ENCODE data around the gene TSEN34.
"Not testable (repeated sequence)": the region's sequence is repeated elsewhere in the genome, so short reads cannot be mapped to it uniquely, and the experiment has no call there.

The TSEN34 gene

DNA sequence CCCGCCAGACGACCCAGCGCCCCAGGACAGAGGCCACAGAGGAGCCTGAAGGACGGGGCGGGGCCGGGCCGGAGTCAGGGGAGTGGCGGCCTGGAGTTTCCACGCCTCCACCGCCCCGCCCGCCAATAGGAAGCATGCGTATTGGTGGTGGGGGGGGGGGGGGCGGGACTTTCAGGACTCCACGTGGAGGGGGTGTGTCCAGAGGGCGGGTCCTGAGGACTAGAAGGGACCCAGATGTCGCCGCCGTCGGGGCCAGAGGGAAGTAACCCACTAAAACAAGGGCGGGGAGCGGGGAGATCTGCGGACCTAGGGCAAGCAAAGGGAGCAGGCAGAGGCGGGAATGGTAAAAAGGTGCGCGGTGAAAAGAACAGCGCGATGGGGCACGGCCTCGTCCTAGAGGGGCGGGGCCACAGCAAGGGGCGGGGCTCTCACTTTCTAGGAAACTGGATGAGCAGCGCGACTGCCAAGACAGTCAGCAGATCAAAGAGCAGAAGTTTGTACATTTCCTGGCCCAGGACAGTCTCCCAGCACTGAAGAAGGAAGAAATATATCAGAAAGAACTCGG, 28.8 kb upstream of the TSEN34 start:
- peak; percentile 82 for DNase-seq

DNA sequence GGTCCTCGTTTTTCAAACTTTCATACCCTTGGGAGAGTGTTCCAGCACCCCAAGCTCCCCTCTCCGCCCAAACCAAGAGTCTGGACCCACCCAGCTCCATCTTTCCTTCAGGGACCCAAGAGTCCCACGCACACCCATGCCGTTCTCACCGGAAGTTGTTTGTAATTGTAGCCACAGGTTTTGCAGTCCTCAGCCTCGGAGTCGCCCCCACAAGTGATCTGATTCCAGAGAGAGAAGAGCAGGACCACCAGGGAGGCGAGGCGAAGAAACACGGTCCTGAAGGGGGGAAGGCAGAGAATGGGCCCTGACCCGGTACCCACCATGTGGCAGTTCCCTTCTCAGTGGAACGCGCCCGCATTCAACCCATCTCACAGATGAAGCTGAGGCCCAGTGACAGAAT, 28.2 kb upstream of the TSEN34 start:
- DNase-seq = no peak

DNA sequence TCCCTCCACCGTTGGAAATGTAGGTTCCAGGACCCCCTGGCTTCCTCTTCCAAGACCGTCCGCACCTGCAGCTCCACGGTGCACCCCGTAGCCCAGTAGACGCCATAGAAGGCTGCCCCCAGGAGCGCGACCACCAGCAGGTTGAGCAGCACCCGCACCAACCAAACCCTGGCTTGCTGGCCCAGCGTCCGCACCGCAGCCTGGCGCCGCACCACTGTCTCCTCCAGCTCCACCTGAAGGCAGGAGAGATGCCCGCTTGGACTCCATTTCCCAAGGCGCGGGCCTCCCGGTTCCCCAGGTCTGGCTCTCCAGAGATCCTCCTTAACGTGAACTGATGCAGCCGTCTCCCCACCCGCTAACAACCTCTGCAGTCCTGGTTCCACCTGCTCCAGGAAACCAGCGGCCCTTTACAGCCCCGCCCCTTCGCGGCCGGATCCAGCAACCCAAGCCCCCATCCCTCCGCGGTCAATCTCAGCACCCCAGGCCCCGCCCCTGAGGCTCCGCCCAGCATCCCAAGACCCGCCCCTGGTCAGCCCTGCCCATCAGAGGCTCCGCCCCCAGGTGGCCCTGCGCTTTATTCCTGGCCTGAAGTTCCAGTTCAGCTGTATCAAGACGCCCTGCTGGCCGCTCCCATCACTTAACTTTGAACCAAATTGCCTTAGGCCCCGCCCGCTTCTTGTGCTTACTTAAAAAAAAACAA, 26.6 kb upstream of the TSEN34 start:
- DNase-seq = peak; percentile 82

DNA sequence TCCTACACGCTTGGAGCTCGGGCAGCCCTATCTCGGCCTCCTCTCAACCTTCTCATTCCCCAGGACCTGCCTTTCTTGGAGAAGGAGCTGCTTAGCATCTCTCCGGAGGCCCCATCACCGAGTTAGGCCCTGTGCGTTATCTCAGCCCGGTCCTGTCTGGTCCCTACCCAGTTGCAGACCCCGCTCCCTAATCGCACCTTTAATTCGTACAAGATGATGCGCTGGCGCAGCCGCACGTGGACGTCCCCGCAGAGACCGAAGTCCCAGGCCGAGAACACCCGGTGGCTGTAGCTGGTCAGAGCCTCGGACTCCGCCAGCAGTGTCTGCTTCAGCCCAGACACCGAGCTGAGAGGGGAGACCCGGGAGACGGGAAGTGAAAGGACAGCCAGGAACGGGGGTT, 25.9 kb upstream of the TSEN34 start:
- DNase-seq = no peak

DNA sequence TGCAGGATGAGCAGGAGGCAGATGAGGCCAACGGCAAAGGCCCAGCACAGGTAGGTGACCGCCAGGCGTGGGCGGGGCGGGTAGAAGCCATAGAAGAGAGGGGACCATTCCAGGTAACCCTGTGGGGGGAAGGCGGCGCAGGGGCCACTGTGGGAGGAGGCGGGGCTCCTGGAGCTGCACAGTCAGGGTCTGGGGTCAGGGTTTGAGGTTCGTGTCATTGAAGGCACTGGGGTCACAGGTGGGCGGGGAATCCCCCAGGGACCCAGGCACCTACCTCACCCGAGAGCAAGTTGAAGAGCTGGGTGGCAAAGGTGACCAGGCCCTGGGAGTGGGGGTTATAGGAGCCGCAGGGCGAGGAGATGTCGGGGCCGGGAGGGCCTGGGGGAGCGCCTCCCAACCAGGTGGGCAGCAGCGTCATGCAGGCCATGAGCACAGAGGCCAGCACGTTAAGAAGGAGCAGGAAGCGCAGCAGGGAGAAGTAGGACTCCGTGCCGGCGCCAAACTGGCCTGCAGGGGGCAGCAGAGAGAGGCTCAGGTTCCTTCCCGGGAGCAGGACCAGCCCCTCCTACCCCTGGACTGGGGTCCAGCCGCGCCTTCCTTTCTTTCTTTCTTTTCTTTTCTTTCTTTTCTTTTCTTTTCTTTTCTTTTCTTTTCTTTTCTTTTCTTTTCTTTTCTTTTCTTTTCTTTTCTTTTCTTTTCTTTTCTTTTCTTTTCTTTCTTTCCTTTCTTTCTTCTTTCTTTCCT, 22.8 kb upstream of the TSEN34 start:
- DNase-seq = peak; percentile 89

DNA sequence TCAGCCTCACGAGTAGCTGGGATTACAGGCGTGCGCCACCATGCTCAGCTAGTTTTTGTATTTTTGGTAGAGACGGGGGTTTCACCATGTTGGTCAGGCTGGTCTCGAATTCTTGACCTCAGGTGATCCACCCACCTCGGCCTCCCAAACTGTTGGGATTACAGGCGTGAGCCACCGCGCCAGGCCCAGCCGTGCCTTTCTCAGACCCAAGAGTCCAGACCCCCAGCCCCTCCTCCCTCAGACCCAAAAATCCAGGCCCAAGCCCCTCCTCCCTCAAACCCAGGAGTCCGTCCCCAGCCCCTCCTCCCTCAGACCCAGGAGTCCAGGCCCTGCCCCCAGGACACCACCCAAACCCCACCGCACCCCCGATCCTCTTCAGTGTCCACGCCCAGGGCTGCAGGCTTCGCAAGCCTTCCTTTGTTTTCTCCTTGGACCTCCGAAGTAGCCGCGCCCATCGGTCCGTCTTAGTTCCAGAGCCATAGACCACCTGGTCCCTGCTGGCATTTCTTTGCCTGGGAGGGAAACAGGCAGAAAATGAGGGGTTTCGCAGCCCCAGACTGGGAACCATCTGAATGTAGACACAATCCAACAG, 21.9 kb upstream of the TSEN34 start:
- DNase-seq = no peak

DNA sequence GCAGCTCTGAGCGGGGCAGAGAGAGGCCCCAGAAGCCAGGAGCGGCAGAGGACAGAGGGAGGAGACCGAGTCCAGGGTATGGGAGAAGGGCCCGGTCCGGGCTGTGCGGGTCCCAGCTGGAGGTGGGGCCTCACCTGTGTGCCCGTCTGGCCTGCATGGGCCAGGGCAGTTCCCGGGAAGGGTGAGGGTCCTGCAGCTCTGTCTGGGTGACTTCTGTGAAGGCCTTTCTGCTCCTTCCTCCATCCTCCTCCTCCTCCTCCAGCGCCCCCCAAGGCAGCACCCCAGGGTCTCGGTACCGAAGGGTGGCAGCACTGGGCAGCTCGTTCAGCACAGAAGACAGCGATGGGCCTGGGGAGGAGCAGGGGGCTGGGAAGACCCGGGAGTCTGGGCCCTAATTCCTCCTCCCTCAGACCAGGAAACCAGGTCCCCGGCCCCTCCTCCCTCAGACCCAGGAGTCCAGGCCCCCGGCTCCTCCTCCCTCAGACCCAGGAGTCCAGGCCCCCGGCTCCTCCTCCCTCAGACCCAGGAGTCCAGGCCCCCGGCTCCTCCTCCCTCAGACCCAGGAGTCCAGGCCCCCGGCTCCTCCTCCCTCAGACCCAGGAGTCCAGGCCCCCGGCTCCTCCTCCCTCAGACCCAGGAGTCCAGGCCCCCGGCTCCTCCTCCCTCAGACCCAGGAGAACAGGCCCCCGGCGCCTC, 19.2 kb upstream of the TSEN34 start:
- DNase-seq = not testable (repeated sequence)

DNA sequence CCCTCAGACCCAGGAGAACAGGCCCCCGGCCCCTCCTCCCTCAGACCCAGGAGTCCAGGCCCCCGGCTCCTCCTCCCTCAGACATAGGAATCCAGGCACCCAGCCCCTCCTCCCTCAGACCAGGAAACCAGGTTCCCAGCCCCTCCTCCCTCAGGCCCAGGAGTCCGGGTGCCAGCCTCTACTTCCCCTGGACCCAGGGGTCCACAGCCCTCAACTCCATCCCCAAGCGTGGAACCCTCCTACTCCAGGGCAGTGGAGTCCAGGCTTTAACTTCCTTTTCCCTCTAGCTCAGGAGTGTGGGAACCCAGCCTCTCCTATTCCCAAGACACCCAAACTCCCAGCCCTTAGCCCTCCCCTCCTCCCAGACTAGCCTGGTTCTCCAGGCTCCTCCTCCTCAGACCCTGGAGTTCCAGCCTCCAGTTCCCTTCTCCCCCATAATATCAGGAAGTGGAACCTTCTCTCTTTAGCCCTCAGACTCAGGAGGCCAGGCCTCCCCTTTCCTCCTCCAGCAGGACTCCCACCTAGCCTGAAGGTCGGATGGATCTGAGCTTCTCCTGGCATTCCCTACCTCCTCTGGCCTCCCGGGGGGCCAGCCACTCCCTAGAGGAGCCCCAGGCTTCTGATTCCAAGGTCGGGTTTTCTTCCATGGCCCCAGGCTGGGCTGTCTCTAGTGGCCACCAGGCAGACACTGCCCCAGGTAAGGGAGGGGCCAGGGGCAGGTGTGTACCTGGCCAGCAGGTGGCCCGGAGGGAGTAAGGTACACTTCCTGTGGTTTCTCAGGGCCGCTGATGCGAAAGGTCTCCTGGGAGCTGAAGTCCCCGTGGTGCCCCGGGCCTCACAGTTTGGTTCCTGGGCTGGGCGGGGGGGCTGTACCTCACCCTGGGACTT, 18.4 kb upstream of the TSEN34 start, which contains the start of gene TMC4:
TSS of gene TMC4 (minus strand) at position 690 of the 888 bp plus-strand sequence. CDS start at position 647, 43 bp downstream.
- DNase-seq = peak; percentile 23

DNA sequence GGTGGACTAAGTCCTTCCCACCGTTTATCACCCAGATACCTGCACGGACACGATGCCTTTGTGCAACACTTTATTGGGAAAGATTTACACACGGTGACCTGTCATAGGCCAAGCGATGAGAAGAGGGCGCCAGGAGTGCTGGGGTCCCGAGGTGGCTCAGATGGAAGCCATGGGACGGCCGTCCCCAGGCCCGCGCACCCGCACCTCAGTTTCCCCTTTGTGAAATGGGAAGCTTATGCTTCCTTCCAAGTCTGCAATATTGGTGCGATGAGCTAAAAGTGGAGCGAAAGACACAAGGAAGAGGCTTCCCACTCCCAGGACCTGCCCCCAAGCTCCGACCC, 17.8 kb upstream of the TSEN34 start:
- no peak for DNase-seq

DNA sequence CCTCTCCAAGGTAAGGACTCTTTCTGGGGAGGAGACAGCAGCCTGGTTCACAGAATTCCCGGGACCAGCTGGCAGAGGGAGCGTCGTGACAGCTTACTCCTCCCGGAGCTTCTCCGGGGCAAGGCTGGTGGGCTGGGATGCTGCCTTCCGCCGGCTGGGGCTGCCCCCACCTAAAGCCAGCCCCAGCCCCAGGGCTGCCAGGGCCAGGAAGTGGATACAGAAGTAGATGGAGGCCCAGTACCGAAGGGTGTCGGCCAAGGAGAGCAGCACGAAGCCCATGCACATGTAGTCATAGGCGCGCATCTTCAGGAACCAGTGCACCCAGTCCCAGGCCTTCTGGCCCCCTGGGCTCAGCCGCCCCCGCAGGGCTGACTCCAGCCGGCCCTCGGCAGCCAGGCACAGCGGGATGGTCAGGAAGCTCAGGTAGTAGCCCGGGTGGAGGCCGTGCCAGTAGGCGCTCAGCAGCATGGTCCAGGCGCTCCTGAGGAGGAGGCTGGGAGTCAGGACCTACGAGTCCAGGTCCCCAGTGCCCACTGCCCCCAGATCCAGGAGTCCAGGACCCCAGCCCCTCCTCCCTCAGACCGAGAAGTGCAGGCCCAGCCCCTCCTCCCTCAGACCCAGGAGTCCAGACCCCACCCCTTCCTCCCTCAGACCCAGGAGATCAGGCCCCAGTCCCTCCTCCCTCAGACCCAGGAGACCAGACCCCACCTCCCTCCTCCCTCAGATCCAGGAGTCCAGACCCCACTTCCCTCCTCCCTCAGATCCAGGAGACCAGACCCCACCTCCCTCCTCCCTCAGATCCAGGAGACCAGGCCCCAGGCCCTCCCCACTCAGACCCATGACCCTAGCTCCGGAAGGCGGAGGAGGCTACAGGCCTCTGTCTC, 16.9 kb upstream of the TSEN34 start:
- DNase-seq = no peak

DNA sequence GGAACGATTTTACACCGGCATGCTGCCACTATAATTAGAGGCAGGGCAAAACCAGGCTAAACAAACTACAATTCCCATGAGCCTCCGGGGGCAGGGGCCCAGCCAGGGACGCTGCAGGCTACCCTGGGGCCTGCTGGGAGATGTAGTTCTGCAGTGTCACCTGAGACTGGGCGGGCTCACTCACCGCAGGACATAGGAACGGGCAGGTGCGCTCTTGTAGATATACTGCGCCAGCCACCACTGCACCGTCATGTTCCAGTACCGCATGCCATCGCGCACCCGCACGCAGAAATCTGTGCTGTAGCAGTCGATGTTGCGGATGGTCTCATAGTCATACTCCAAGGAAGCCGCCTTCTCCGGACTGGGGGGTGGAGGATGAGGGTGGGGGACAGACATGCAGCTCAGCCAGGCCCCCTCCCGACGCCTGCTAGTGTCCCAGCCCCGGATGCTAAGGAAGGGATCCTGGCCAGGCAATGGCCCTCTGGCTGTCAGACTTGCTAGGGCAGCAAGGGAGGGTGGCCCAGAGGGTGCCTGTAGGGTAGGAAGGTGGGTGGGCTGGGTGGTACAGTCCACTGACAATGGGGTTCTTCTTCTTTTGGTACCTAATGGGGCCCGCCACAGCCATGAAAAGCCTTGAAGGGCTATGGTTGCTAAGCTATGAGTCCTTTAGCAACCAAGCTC, 12.4 kb upstream of the TSEN34 start:
- peak; percentile 57 for DNase-seq

DNA sequence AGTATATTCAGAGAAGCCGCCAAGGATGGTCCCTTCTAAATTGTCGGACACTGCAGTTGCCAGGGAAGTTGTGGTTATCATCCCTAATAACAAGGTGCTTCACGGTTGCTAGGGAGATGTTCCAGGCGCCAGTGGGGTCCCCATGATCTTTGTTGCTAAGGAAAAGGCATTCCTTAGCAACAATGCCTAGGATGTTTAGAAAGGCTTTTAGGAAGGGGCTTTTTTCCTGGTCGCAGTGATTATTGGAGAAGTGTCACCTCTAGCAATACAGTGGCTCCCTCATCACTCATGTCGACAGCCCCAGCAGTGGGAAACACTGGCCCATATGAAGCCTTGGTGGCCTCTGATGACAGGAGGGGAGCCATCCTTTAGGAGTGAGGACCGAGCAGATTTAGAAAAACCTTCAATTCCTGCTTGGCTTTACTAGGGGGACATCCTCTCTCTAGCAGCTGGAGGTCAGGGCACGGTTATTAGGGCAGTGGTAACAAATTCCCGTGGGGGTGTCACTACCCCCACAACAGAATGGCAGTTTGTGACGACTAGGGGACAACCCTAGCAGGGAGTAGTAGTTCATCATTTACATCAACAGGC, 11.8 kb upstream of the TSEN34 start:
- no peak for DNase-seq

DNA sequence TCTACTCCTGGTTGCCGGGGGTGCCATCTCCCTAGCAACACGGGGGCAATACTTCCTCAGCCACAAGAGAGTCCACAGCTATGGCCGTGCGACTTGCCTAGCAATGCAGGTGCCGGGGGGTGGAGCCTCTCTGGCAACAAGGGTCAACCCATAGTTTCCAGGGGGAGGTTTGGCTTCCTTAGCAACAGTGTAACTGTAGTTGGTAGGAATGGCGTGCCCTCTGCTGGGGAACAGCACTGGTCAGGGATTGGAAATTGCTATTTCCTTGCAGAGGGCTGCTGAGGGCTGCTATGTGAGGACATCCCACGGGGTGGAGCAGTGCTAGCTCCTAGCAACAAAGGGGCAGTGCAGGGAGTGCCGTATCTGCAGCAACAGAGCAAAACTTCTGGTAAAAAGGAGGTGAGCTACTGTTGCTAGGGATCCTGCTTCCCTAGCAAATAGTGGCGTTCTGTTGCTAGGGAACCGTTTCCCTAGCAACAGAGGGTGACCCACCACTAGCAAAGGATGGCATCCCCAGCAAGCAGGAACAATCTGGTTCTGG, 11.1 kb upstream of the TSEN34 start:
- DNase-seq = no peak

DNA sequence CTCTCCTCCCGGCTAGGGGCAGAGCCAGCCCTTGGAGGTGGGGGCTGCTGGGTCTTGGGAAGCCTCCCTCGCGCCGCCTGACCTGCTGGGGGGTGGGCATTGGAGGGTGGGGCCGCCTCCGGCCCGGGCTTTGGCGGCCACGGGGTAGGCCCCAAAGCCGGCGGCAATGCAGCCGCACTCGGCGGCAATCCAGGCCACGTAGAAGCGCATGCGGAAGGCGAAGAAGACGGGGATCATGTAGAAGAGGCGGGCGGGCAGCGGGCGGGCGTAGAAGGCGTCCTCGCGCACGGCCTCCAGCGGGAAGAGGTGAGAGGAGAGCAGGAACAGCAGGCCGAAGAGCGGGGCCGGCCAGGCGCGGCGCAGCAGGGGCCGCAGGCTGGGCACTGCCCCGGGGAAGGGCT, 10.4 kb upstream of the TSEN34 start:
- no peak for DNase-seq

DNA sequence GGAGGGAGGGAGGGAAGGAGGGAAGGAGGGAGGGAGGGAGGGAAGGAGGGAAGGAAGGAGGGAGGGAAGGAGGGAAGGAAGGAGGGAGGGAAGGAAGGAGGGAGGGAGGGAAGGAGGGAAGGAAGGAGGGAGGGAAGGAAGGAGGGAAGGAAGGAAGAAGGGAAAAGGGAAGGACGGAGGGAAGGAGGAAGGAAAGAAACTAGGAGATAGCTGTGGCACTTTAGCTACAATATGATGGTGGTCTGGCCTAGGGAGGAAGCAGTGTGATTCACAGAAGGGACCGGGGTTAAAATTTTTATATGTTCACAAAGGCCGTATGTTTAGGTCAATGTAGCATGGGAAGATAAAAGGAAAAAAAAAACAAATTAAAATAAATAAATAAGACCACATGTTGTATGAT, 9.2 kb upstream of the TSEN34 start:
- not testable (repeated sequence) for DNase-seq

DNA sequence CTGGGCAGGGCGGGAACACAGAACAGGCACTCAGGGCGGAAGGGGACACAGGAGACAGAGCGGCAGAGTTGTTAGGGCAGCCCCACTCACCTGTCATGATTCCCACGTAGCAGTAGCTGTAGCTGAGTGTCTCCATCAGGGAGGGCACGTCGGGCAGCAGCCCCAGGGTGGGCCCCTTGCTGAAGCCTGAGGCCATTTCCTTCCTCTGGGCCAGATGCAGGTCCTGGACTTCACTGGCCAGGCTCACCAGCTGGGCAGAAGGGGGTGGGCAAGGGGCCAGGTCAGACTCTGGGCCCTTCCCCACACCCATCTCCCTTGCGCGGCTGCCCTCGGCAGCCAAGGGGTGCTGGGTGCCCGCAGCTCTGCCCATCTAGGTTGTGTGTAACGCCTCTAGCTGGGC, 7.7 kb upstream of the TSEN34 start:
- DNase-seq = no peak

DNA sequence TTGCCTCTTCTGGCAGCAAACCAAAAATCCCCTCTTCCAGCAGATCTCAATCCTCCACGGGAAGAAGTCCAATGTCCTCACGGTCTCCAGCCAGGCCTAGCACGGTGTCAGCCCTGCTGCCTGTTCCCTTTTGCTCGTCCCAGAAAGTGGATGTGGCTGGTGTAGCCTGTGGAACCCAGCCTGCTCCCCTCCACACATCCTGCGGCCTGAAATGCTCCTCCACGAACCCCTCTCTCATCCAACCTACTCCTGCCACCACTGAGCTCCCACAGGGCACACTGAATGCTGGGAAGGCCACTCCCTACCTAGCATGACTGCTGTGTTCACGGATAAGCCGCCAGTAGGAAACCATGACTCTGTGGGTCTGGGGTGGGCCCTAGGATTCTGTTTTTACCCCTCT, 4.8 kb upstream of the TSEN34 start:
- DNase-seq = no peak

DNA sequence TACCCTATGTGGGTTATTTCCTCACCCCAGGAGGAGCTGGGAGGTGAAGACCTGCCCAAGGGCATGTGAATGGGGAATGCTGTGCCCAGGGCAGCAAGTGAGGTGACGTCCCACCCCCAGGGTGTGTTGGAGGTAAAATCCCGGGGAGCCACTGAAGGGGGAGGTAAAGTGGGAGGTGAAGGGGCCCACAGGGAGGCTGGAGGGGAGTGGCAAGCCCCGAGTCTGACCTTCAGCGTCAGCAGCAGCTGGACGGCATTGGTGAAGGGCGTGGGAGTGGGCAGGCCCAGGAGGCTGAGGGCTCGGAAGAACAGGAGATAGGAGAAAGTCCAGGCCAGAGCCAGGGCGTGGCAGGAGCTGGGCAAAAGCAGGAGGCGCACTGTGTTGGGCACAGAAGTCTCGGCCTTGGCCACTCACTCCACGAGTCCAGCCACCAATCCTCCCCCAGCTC, 4.2 kb upstream of the TSEN34 start:
- no peak for DNase-seq

DNA sequence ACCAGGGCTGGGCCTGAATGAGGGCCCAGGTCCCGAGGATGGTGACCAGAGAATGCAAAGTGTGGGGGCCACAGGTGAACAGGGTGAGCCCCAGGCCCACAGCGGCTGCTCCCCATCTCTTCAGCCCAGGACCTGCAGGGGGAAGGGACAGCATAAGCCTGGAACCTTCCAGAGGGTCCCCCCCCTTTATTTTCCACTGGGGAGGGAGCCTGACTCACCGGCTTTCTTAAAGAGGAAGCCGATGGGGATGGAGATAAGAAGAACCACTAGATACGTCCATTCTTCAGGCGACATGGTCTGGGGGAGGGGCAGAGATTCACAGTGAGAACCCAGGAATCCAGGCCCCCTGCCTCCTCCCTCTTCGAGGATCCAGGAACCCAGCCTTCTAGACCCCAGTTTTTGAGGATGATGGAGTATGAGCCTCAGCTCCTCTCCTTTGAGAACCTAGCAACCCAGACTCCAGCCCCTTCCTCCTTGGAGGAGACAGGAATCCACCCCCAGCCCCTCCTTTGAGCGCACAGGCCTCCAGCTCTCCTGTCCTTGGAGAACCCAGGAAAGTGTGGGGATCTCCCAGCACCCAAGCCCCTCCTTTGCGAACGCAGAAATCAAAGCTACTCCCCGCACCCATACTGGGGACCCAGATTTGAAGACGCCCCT, 2.8 kb upstream of the TSEN34 start:
- DNase-seq = peak; percentile 70
